GM23338 (cell line): ENCODE data around the gene CALR3.

Source experiments
- CREB1 ChIP-seq: fragments of 250-450 bp; sonication (Bioruptor Pico); IDR thresholded peaks from 2 replicates; pipeline ENCODE4 v1.5.0; 2020; ENCODE audit warnings: low read depth, mild to moderate bottlenecking, moderate library complexity
- CTCF ChIP-seq, 2 experiments: fragments of 200-600 bp in 1 of 2; sonication (generic) in 1 of 2; conservative IDR thresholded peaks; 2 replicates each; pipeline versions ENCODE4 v1.5.1 to v1.6.1; 2016 to 2017; ENCODE audit warnings: antibody characterized with exemption in 2 of 2, low read depth in 2 of 2, mild to moderate bottlenecking in 2 of 2, moderate library complexity in 1 of 2
- ETS1 ChIP-seq: IDR thresholded peaks from 2 replicates; pipeline ENCODE4 v1.6.1; 2016; ENCODE audit warnings: antibody characterized with exemption
- EZH2 ChIP-seq: fragments of 200-600 bp; sonication (generic); IDR thresholded peaks from one replicate; pipeline ENCODE4 v1.8.0; 2017; ENCODE audit warnings: antibody characterized with exemption, mild to moderate bottlenecking, low read depth; ENCODE audit not compliant: unreplicated experiment
- EZH2phosphoT487 ChIP-seq: fragments of 200-600 bp; sonication (generic); IDR thresholded peaks from one replicate; pipeline ENCODE4 v1.8.1; 2018; ENCODE audit warnings: antibody characterized with exemption; ENCODE audit not compliant: unreplicated experiment
- POLR2AphosphoS5 ChIP-seq: IDR thresholded peaks from 2 replicates; pipeline ENCODE4 v1.6.1; 2016; ENCODE audit warnings: antibody characterized with exemption, low read depth
- REST ChIP-seq: IDR thresholded peaks from one replicate; pipeline ENCODE4 v1.6.1; 2018; ENCODE audit warnings: antibody characterized with exemption; ENCODE audit not compliant: unreplicated experiment
- ZNF114 ChIP-seq: fragments of 250-450 bp; sonication (Bioruptor Pico); IDR thresholded peaks from 2 replicates; pipeline ENCODE4 v1.5.0; 2020; ENCODE audit warnings: mild to moderate bottlenecking, moderate library complexity
- ZNF331 ChIP-seq: fragments of 250-450 bp; sonication (Bioruptor Pico); IDR thresholded peaks from 2 replicates; pipeline ENCODE4 v1.5.0; 2020; ENCODE audit warnings: low read depth, mild to moderate bottlenecking, moderate library complexity

- TF ChIP-seq CTCF (conservative IDR thresholded peaks at IDR 0.05; ENCODE audit: low read depth in 2 of 2) = no peak
- TF ChIP-seq POLR2AphosphoS5 = no peak
- no peak for TF ChIP-seq ZNF114 (CRISPR knock-in tag)
- TF ChIP-seq EZH2 = no peak
- no peak for TF ChIP-seq ZNF331 (CRISPR knock-in tag)
- no peak for TF ChIP-seq REST
- TF ChIP-seq ETS1 = no peak
- TF ChIP-seq EZH2phosphoT487 = no peak
- no peak for TF ChIP-seq CREB1
These were observed 31.5 kb upstream of the CALR3 start for GRCh38 chr19:16527334-16527935.
